Chondrocyte (in vitro differentiated cells): Measurements from ENCODE around the gene TADA2B. TPM values are rescaled to one million over a fixed set of nuclear protein-coding genes. Genes with fewer than 3 reads are reported as not detected.

Experiments
- DNase-seq: peaks from one replicate; pipeline ENCODE4 v3.0.0; 2021; ENCODE audit warnings: mixed read lengths, low spot score
- H3K27ac Mint-ChIP-seq: one replicate; pipeline ENCODE4 v1.8.0; 2021; ENCODE audit warnings: mild to moderate bottlenecking, moderate library complexity, mixed read lengths; ENCODE audit not compliant: unreplicated experiment
- H3K27me3 Mint-ChIP-seq: 2 replicates; pipeline ENCODE4 v1.8.0; 2021; ENCODE audit warnings: low read depth, mixed read lengths
- H3K36me3 Mint-ChIP-seq: 2 replicates; pipeline ENCODE4 v1.8.0; 2021; ENCODE audit warnings: low read depth, mixed read lengths
- H3K4me1 Mint-ChIP-seq: 2 replicates; pipeline ENCODE4 v1.8.0; 2021; ENCODE audit warnings: low read depth, mild to moderate bottlenecking, mixed read lengths
- H3K4me3 Mint-ChIP-seq: one replicate; pipeline ENCODE4 v1.8.0; 2021; ENCODE audit warnings: mild to moderate bottlenecking, moderate library complexity, mixed read lengths; ENCODE audit not compliant: unreplicated experiment
- H3K9me3 Mint-ChIP-seq: 2 replicates; pipeline ENCODE4 v1.8.0; 2021; ENCODE audit warnings: low read depth, mixed read lengths
- total RNA-seq: library from RNA; stranded (reverse); gene quantifications from 3 replicates; pipeline ENCODE4 v1.2.1, GENCODE V29; 2021
- TF ChIP-seq, protein P1 (sequence below): fragments of 200-600 bp; sonication (generic); IDR thresholded peaks from 2 replicates; pipeline ENCODE4 v1.5.0; 2021; ENCODE audit warnings: antibody characterized with exemption, mild to moderate bottlenecking, moderate library complexity

Gene TADA2B
- total RNA-seq, 1 donor from 2014 or later: 18.5 TPM

GRCh38 chr4:7068279-7068842, 25.2 kb downstream of the TADA2B start:
- DNase-seq: no peak
- H3K27ac Mint-ChIP-seq: peak overlapping the region; percentile 91
- peaks cover 1% of the 10 kb centered on the region for H3K36me3 Mint-ChIP-seq
- H3K4me3 Mint-ChIP-seq: peak overlapping the region; percentile 91
- H3K9me3 Mint-ChIP-seq: no peaks in the 10 kb centered on the region
- H3K4me1 Mint-ChIP-seq: peaks cover 37% of the 10 kb centered on the region
- TF ChIP-seq, protein P1, sequence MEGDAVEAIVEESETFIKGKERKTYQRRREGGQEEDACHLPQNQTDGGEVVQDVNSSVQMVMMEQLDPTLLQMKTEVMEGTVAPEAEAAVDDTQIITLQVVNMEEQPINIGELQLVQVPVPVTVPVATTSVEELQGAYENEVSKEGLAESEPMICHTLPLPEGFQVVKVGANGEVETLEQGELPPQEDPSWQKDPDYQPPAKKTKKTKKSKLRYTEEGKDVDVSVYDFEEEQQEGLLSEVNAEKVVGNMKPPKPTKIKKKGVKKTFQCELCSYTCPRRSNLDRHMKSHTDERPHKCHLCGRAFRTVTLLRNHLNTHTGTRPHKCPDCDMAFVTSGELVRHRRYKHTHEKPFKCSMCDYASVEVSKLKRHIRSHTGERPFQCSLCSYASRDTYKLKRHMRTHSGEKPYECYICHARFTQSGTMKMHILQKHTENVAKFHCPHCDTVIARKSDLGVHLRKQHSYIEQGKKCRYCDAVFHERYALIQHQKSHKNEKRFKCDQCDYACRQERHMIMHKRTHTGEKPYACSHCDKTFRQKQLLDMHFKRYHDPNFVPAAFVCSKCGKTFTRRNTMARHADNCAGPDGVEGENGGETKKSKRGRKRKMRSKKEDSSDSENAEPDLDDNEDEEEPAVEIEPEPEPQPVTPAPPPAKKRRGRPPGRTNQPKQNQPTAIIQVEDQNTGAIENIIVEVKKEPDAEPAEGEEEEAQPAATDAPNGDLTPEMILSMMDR: peak; percentile 47
- H3K27me3 Mint-ChIP-seq: peaks cover 2% of the 10 kb centered on the region

DNA sequence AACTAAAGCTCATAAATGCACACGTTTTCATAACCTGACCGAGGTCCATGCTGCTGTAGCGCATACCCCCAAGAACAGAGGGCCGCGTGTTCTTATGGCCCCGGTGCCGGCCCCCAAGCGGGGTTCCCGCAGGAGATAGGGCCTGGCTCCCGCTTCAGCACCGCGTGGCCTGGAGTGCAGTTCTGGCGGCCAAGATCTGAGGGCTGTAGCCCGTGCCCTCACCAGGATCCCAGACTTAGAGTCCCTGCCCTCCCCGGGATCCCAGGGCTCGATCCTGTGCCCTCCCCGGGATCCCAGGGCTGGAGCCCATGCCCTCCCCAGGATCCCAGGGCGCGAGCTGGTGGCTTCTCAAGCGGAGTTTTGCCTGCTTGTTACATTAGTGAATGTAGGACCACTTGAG, 25.7 kb downstream of the TADA2B start:
- TF ChIP-seq, protein P1: no peak
- no peak for DNase-seq
- Mint-ChIP-seq H3K4me1 (peaks cover 37% of the 10 kb centered on the region), H3K27me3 (peaks cover 2% of the 10 kb centered on the region), H3K27ac (peak overlapping the region; percentile 91), H3K9me3 (no peaks in the 10 kb centered on the region), H3K36me3 (peaks cover 1% of the 10 kb centered on the region), H3K4me3 (peak overlapping the region; percentile 91)

DNA sequence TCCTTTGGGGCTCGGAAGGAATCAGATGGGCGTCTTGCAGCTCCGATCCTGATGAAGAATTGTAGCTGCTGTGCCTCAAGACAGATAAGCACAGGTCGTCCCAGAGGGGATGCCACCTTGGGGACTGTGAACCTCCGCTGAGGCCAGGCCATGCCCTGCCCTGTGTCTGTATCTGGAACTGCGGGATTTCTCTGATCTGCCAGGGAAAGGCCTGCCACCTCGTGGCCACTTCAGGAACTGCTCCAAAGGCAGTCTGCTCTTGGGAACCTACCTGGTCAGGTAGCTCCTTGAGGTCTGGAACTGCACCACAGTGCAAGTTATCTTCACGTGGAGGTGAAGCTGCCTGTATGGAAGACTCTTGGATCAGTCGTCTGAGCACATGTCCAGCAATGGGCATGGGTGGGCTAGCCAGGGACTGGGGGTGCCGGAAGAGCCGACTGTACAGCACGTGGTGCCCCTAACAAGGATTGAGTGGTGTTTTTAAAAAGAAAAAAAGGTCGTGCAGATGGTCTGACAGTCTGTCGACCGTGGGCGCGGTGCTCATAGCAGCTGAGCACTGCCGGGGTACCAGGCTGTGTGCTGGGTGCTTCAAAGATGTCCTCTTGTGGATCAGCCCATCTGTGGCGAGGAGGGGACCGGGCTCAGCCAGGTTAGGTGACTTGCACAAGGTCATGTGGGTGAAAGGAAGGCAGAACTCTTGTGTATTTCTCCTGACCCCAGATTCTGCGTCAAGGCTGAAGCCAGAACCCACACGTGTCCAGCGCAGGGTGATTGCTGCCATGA, 27.7 kb downstream of the TADA2B start:
- H3K27ac Mint-ChIP-seq: no peak overlapping the region
- peaks cover 2% of the 10 kb centered on the region for H3K27me3 Mint-ChIP-seq
- H3K4me1 Mint-ChIP-seq: peaks cover 33% of the 10 kb centered on the region
- no peaks in the 10 kb centered on the region for H3K36me3 Mint-ChIP-seq
- no peak overlapping the region for H3K4me3 Mint-ChIP-seq
- TF ChIP-seq, protein P1: peak; percentile 98
- no peak for DNase-seq
- H3K9me3 Mint-ChIP-seq: no peaks in the 10 kb centered on the region

GRCh38 chr4:7073059-7073458, 29.9 kb downstream of the TADA2B start:
- Mint-ChIP-seq H3K36me3 (no peaks in the 10 kb centered on the region), H3K27ac (no peak overlapping the region), H3K4me1 (peaks cover 18% of the 10 kb centered on the region), H3K27me3 (peaks cover 2% of the 10 kb centered on the region), H3K4me3 (no peak overlapping the region), H3K9me3 (no peaks in the 10 kb centered on the region)
- DNase-seq: no peak
- TF ChIP-seq, protein P1: no peak

DNA sequence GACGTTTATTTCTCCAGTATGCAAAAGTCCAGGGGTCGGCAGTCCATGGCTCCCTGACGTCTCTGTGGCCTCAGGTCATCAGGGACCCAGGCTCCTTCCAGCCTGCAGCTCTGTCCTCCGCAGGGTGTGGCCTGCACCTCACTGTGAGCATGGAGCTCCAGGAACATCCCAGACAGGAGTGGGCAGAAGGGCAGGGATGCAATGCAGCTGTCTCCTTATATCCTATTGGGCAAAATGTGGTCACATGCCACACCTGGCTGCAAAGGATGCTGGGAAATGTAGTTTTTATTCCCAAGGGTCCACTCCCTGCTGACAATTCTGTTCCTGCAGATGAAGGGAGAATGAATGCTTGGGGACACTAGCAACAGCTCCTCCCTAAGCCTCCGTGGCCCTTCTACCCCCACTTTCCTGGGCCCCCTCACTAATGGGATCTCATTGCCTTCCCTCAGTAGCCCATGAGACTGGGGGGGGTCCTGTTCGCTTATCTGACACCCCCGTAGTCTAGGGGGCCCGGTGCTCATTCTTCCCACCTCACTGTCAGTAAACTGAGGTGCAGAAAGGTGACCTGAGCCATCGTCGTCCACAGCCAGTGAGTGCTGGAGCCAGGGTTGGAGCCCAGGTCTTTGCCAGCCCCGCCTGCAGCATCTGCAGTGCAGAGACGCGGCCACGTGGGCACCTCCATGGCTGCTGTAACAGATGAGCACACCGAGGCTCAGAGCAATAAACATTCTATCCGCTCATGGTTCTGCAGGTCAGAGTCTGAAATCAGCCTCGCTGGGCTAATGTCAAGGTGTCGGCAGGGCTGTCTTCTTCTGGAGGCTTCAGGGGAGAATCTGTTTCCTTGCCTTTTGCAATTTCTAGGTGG, 30.6 kb downstream of the TADA2B start:
- DNase-seq: no peak
- Mint-ChIP-seq H3K4me3 (no peak overlapping the region), H3K27me3 (peaks cover 2% of the 10 kb centered on the region), H3K36me3 (no peaks in the 10 kb centered on the region), H3K9me3 (no peaks in the 10 kb centered on the region), H3K27ac (no peak overlapping the region), H3K4me1 (peaks cover 14% of the 10 kb centered on the region)
- TF ChIP-seq, protein P1: no peak
